K562 (cell line): ENCODE data around the gene SPAG17. TPM values are rescaled to one million over a fixed set of nuclear protein-coding genes. Genes with fewer than 3 reads are reported as not detected.

Experiments used
- CEBPB ChIP-seq: fragments of 450-650 bp; IDR thresholded peaks from 2 replicates; pipeline ENCODE4 v1.6.1; 2016; ENCODE audit warnings: missing genetic modification characterization, missing compliant biosample characterization
- FUS ChIP-seq: fragments of 200-400 bp; formaldehyde crosslinking; optimal IDR thresholded peaks from 2 replicates; pipeline ENCODE3; 2017; ENCODE audit warnings: low read depth, low read length
- ILF3 ChIP-seq: fragments of 450-650 bp; IDR thresholded peaks from 2 replicates; pipeline ENCODE4 v1.6.1; 2018; ENCODE audit warnings: antibody characterized with exemption, mild to moderate bottlenecking, moderate library complexity, borderline replicate concordance
- JUND ChIP-seq, 2 experiments: IDR thresholded peaks; 2 replicates in 1 of 2; 3 replicates in 1 of 2; pipeline ENCODE4 v1.6.1; 2011; ENCODE audit warnings: borderline replicate concordance in 2 of 2, low read depth in 2 of 2, low read length in 2 of 2, improper control_type of control experiment in 1 of 2, missing biosample characterization in 1 of 2, missing genetic modification characterization in 1 of 2, missing genetic modification reagents in 1 of 2
- MTA1 ChIP-seq: fragments of 450-650 bp; IDR thresholded peaks from 2 replicates; pipeline ENCODE4 v1.6.1; 2017; ENCODE audit warnings: borderline replicate concordance
- SRSF1 ChIP-seq: fragments of 200-400 bp; formaldehyde crosslinking; IDR thresholded peaks from 2 replicates; pipeline ENCODE4 v1.6.1; 2017; ENCODE audit warnings: mild to moderate bottlenecking, low read depth, low read length, moderate library complexity
- ZBTB7A ChIP-seq: IDR thresholded peaks from 2 replicates; pipeline ENCODE4 v1.6.1; 2011; ENCODE audit warnings: low read depth, mild to moderate bottlenecking, low read length, moderate library complexity, borderline replicate concordance; ENCODE audit not compliant: control insufficient read depth
- ZNF140 ChIP-seq: fragments of 250-450 bp; sonication (Bioruptor Pico); IDR thresholded peaks from 2 replicates; pipeline ENCODE4 v1.8.0; 2021; ENCODE audit warnings: moderate library complexity, mild to moderate bottlenecking, inconsistent platforms
- ZNF232 ChIP-seq: sonication (generic); formaldehyde crosslinking; IDR thresholded peaks from 2 replicates; pipeline ENCODE4 v1.8.0; 2022; ENCODE audit warnings: mild to moderate bottlenecking, missing genetic modification reagents
- ZNF282 ChIP-seq: sonication (generic); formaldehyde crosslinking; IDR thresholded peaks from 2 replicates; pipeline ENCODE4 v1.8.1; 2023; ENCODE audit warnings: missing genetic modification reagents
- ZNF311 ChIP-seq: fragments of 250-450 bp; sonication (Bioruptor Pico); IDR thresholded peaks from 2 replicates; pipeline ENCODE4 v1.4.0; 2020; ENCODE audit warnings: mild to moderate bottlenecking, moderate library complexity
- polyA plus RNA-seq, 8 experiments: library from polyadenylated mRNA; depleted of rRNA in 4 of 8; stranded (reverse) in 5 of 8; unstranded in 3 of 8; fragments of >200 nt; fragmentation: Nextera tagmentation in 2 of 8; fragmentation: Illumina TruSeq in 1 of 8; extraction: Ambion mirVana in 2 of 8; extraction: Trizol in 1 of 8; gene quantifications; 2 replicates each; pipeline versions ENCODE4 v1.2.1 to v1.2.3, GENCODE V29; 2011 to 2014; ENCODE audit warnings: inconsistent platforms in 1 of 8, missing spikeins in 1 of 8
- total RNA-seq, 7 experiments: library from RNA; depleted of rRNA in 6 of 7; stranded (reverse); fragments of >200 nt in 6 of 7; fragmentation: Illumina TruSeq in 2 of 7; extraction: Trizol in 2 of 7; gene quantifications; 2 replicates each; pipeline versions ENCODE4 v1.2.1 to v1.2.3, GENCODE V29; 2011 to 2021; ENCODE audit warnings: low replicate concordance in 1 of 7
- TF ChIP-seq, protein P1 (sequence below): fragments of 450-650 bp; IDR thresholded peaks from 2 replicates; pipeline ENCODE4 v1.6.1; 2016; ENCODE audit warnings: mild to moderate bottlenecking
- TF ChIP-seq, protein P2 (sequence below): fragments of 450-650 bp; formaldehyde crosslinking; IDR thresholded peaks from 2 replicates; pipeline ENCODE4 v1.4.0; 2020; ENCODE audit warnings: mild to moderate bottlenecking, moderate library complexity
- TF ChIP-seq, protein P3 (sequence below): sonication (generic); formaldehyde crosslinking; IDR thresholded peaks from 2 replicates; pipeline ENCODE4 v1.8.1; 2023; ENCODE audit warnings: missing genetic modification reagents, mild to moderate bottlenecking, borderline replicate concordance
- TF ChIP-seq, protein P4 (sequence below): IDR thresholded peaks from 2 replicates; pipeline ENCODE4 v1.6.1; 2016; ENCODE audit warnings: missing genetic modification characterization, missing compliant biosample characterization

Gene SPAG17
- total and polyA plus RNA-seq, 9 of the 15 experiments (the other 6 are each of a cell fraction or from before 2014, with no cell fraction given): 0.07 to 2.1 (median 1.5) TPM

DNA sequence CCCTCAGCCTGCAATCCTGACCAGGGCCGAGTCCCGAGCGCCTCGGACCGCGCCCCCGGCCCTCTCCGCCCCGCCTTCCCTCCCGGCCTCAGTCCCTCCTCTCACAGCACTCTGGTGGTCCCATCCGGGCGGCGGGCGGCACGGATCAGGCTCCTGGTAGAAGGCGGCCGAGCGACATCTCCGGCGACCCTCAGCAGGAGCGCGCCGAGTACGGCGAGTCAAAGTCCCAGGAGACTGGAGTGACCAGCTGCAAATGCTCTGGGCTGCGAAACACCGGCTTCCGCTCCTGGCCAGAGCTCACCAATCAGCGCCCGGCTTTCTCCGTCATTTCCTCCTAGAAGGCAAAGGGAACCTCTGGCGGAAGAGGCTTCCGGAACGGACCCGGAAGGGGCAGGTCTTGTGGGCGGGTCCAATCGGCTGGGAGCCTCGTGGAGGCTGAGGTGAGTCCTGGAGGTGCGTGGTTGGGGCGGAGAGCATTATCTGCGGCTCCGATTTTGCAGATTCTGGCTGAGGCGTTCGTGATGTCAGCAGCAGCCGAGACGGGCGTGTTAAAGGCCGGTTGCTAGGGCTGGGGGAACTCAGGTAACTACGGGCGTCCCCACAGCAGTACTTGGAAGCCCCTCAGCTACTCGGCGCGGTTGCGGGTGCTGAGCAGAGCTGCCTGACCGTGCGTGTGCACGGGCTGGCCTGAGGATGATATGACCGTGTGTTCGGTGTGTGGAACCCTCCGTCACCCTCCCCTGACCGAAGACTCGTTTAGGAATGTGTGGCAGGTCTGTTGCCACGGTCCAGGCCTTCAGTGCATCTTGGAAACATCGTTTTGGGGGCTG is 255.5 kb downstream of the SPAG17 start, which contains the start of the genes GDAP2 and WDR3 (continued):
- TF ChIP-seq, protein P1, sequence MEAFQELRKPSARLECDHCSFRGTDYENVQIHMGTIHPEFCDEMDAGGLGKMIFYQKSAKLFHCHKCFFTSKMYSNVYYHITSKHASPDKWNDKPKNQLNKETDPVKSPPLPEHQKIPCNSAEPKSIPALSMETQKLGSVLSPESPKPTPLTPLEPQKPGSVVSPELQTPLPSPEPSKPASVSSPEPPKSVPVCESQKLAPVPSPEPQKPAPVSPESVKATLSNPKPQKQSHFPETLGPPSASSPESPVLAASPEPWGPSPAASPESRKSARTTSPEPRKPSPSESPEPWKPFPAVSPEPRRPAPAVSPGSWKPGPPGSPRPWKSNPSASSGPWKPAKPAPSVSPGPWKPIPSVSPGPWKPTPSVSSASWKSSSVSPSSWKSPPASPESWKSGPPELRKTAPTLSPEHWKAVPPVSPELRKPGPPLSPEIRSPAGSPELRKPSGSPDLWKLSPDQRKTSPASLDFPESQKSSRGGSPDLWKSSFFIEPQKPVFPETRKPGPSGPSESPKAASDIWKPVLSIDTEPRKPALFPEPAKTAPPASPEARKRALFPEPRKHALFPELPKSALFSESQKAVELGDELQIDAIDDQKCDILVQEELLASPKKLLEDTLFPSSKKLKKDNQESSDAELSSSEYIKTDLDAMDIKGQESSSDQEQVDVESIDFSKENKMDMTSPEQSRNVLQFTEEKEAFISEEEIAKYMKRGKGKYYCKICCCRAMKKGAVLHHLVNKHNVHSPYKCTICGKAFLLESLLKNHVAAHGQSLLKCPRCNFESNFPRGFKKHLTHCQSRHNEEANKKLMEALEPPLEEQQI: no peak
- TF ChIP-seq JUND (IDR thresholded peaks at IDR 0.05; ENCODE audit: borderline replicate concordance, low read depth, low read length) (peak; percentile 47), JUND (tag; IDR thresholded peaks at IDR 0.05; ENCODE audit: borderline replicate concordance, low read depth, low read length) (peak; percentile 22; the same call in 1 of the 3 replicates), ILF3 (no peak), FUS (no peak), MTA1 (no peak), ZNF140 (CRISPR knock-in tag) (no peak), ZNF282 (no peak), ZNF311 (no peak), ZNF232 (CRISPR knock-in tag) (no peak), ZBTB7A (no peak), CEBPB (tag) (no peak), SRSF1 (no peak)
- TF ChIP-seq, protein P2, sequence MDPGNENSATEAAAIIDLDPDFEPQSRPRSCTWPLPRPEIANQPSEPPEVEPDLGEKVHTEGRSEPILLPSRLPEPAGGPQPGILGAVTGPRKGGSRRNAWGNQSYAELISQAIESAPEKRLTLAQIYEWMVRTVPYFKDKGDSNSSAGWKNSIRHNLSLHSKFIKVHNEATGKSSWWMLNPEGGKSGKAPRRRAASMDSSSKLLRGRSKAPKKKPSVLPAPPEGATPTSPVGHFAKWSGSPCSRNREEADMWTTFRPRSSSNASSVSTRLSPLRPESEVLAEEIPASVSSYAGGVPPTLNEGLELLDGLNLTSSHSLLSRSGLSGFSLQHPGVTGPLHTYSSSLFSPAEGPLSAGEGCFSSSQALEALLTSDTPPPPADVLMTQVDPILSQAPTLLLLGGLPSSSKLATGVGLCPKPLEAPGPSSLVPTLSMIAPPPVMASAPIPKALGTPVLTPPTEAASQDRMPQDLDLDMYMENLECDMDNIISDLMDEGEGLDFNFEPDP (CRISPR knock-in tag): no peak
- TF ChIP-seq, protein P3, sequence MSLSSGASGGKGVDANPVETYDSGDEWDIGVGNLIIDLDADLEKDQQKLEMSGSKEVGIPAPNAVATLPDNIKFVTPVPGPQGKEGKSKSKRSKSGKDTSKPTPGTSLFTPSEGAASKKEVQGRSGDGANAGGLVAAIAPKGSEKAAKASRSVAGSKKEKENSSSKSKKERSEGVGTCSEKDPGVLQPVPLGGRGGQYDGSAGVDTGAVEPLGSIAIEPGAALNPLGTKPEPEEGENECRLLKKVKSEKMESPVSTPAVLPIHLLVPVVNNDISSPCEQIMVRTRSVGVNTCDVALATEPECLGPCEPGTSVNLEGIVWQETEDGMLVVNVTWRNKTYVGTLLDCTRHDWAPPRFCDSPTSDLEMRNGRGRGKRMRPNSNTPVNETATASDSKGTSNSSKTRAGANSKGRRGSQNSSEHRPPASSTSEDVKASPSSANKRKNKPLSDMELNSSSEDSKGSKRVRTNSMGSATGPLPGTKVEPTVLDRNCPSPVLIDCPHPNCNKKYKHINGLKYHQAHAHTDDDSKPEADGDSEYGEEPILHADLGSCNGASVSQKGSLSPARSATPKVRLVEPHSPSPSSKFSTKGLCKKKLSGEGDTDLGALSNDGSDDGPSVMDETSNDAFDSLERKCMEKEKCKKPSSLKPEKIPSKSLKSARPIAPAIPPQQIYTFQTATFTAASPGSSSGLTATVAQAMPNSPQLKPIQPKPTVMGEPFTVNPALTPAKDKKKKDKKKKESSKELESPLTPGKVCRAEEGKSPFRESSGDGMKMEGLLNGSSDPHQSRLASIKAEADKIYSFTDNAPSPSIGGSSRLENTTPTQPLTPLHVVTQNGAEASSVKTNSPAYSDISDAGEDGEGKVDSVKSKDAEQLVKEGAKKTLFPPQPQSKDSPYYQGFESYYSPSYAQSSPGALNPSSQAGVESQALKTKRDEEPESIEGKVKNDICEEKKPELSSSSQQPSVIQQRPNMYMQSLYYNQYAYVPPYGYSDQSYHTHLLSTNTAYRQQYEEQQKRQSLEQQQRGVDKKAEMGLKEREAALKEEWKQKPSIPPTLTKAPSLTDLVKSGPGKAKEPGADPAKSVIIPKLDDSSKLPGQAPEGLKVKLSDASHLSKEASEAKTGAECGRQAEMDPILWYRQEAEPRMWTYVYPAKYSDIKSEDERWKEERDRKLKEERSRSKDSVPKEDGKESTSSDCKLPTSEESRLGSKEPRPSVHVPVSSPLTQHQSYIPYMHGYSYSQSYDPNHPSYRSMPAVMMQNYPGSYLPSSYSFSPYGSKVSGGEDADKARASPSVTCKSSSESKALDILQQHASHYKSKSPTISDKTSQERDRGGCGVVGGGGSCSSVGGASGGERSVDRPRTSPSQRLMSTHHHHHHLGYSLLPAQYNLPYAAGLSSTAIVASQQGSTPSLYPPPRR (CRISPR knock-in tag): 0 out of 2 replicates have a peak, but pooled peaks have one; percentile 61
- TF ChIP-seq, protein P4, sequence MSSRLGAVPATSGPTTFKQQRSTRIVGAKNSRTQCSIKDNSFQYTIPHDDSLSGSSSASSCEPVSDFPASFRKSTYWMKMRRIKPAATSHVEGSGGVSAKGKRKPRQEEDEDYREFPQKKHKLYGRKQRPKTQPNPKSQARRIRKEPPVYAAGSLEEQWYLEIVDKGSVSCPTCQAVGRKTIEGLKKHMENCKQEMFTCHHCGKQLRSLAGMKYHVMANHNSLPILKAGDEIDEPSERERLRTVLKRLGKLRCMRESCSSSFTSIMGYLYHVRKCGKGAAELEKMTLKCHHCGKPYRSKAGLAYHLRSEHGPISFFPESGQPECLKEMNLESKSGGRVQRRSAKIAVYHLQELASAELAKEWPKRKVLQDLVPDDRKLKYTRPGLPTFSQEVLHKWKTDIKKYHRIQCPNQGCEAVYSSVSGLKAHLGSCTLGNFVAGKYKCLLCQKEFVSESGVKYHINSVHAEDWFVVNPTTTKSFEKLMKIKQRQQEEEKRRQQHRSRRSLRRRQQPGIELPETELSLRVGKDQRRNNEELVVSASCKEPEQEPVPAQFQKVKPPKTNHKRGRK (tag): no peak
